ENCODE results near the gene PAH.

Gene PAH

DNA sequence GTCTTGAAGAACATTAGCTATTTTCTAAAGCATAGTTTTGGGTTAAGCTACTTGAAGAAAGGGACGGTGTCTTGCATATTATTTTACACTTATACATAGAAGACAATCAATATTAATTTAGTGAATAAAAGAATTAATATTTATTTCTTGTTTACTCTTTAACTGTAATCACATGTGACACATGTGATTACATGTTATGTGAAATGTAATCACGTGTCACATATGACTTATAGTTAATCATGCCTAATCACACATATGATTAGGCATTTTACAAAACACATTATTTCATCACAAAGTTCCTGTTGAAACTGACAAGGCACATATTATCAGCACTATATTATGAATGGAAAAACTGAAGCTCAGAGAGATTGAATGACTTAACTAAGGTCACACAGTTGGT lies 4.8 kb downstream of the PAH start:
- Histone ChIP-seq H3K79me2 (ENCODE audit: low read length) (no peaks in the 10 kb centered on the region), H3K36me3 (replicated peaks; ENCODE audit: low read depth, low read length) (no peaks in the 10 kb centered on the region), H3K27ac (ENCODE audit: low read length) (no peak overlapping the region), H3K27me3 (ENCODE audit: low read depth, low read length) (no peaks in the 10 kb centered on the region), H3K9me3 (ENCODE audit: insufficient read depth, low read length) (no peaks in the 10 kb centered on the region), H3K4me2 (ENCODE audit: low read length) (no peak overlapping the region), H3K4me3 (ENCODE audit: low read length) (no peak overlapping the region), H3K4me1 (ENCODE audit: low read length) (no peaks in the 10 kb centered on the region), H3K9ac (ENCODE audit: low read length) (no peak overlapping the region), H4K20me1 (ENCODE audit: insufficient read depth, low read length) (no peaks in the 10 kb centered on the region), H2AFZ (ENCODE audit: low read depth, low read length) (no peak overlapping the region)
- TF ChIP-seq CTCF (IDR thresholded peaks at IDR 0.05; ENCODE audit: low read depth, low read length) (no peak), EZH2phosphoT487 (IDR thresholded peaks at IDR 0.05; ENCODE audit: low read depth) (no peak)

- no peak for TF ChIP-seq EZH2phosphoT487 (IDR thresholded peaks at IDR 0.05; ENCODE audit: low read depth)
- no peak for TF ChIP-seq CTCF (IDR thresholded peaks at IDR 0.05; ENCODE audit: low read depth, low read length)
Observed at GRCh38 chr12:102911320-102911719, 5.7 kb downstream of the PAH start.

GRCh38 chr12:102910792-102911191 lies 6.3 kb downstream of the PAH start:
- Histone ChIP-seq H3K27ac (ENCODE audit: low read length) (no peak overlapping the region), H3K9me3 (ENCODE audit: insufficient read depth, low read length) (no peaks in the 10 kb centered on the region), H3K4me1 (ENCODE audit: low read length) (no peaks in the 10 kb centered on the region), H3K4me2 (ENCODE audit: low read length) (no peak overlapping the region), H4K20me1 (ENCODE audit: insufficient read depth, low read length) (no peaks in the 10 kb centered on the region), H3K79me2 (ENCODE audit: low read length) (no peaks in the 10 kb centered on the region), H3K9ac (ENCODE audit: low read length) (no peak overlapping the region), H2AFZ (ENCODE audit: low read depth, low read length) (no peak overlapping the region), H3K27me3 (ENCODE audit: low read depth, low read length) (no peaks in the 10 kb centered on the region), H3K4me3 (ENCODE audit: low read length) (no peak overlapping the region), H3K36me3 (replicated peaks; ENCODE audit: low read depth, low read length) (no peaks in the 10 kb centered on the region)
- TF ChIP-seq CTCF (IDR thresholded peaks at IDR 0.05; ENCODE audit: low read depth, low read length) (no peak), EZH2phosphoT487 (IDR thresholded peaks at IDR 0.05; ENCODE audit: low read depth) (no peak)

More at GRCh38 chr12:102911320-102911719, 5.7 kb downstream of the PAH start:
- no peaks in the 10 kb centered on the region for H3K9me3 ChIP-seq (ENCODE audit: insufficient read depth, low read length)
- H3K9ac ChIP-seq (ENCODE audit: low read length): no peak overlapping the region
- H3K4me3 ChIP-seq (ENCODE audit: low read length): no peak overlapping the region
- H3K4me1 ChIP-seq (ENCODE audit: low read length): no peaks in the 10 kb centered on the region
- H3K27me3 ChIP-seq (ENCODE audit: low read depth, low read length): no peaks in the 10 kb centered on the region
- no peak overlapping the region for H3K4me2 ChIP-seq (ENCODE audit: low read length)
- no peak overlapping the region for H3K27ac ChIP-seq (ENCODE audit: low read length)
- H3K36me3 ChIP-seq (replicated peaks; ENCODE audit: low read depth, low read length): no peaks in the 10 kb centered on the region
- no peak overlapping the region for H2AFZ ChIP-seq (ENCODE audit: low read depth, low read length)
- no peaks in the 10 kb centered on the region for H3K79me2 ChIP-seq (ENCODE audit: low read length)
- no peaks in the 10 kb centered on the region for H4K20me1 ChIP-seq (ENCODE audit: insufficient read depth, low read length)

GRCh38 chr12:102910137-102910536 lies 6.9 kb downstream of the PAH start:
- no peaks in the 10 kb centered on the region for H3K79me2 ChIP-seq (ENCODE audit: low read length)
- no peaks in the 10 kb centered on the region for H3K9me3 ChIP-seq (ENCODE audit: insufficient read depth, low read length)
- no peak overlapping the region for H3K4me3 ChIP-seq (ENCODE audit: low read length)
- H3K36me3 ChIP-seq (replicated peaks; ENCODE audit: low read depth, low read length): no peaks in the 10 kb centered on the region
- H3K27me3 ChIP-seq (ENCODE audit: low read depth, low read length): no peaks in the 10 kb centered on the region
- no peaks in the 10 kb centered on the region for H3K4me1 ChIP-seq (ENCODE audit: low read length)
- H3K27ac ChIP-seq (ENCODE audit: low read length): no peak overlapping the region
- H2AFZ ChIP-seq (ENCODE audit: low read depth, low read length): no peak overlapping the region
- no peak overlapping the region for H3K4me2 ChIP-seq (ENCODE audit: low read length)
- no peaks in the 10 kb centered on the region for H4K20me1 ChIP-seq (ENCODE audit: insufficient read depth, low read length)
- TF ChIP-seq CTCF (IDR thresholded peaks at IDR 0.05; ENCODE audit: low read depth, low read length): no peak
- TF ChIP-seq EZH2phosphoT487 (IDR thresholded peaks at IDR 0.05; ENCODE audit: low read depth): no peak
- no peak overlapping the region for H3K9ac ChIP-seq (ENCODE audit: low read length)

Data from OCI-LY3 (cell line).